ENCODE results near the gene MAP2K6. TPM values are rescaled to one million over a fixed set of nuclear protein-coding genes. Genes with fewer than 3 reads are reported as not detected.

MAP2K6 gene
- total RNA-seq, 2 donors from 2014 or later: 5.4 to 14.1 TPM

- Histone ChIP-seq H3K27ac (no peak overlapping the region), H3K9me3 (no peaks in the 10 kb centered on the region), H3K36me3 (no peaks in the 10 kb centered on the region), H3K4me3 (no peak overlapping the region), H3K27me3 (replicated peaks; ENCODE audit: insufficient read depth) (no peaks in the 10 kb centered on the region), H3K4me1 (replicated peaks) (no peaks in the 10 kb centered on the region)
- no peak for DNase-seq (ENCODE audit: low spot score)
- no peak for TF ChIP-seq POLR2AphosphoS5 (IDR thresholded peaks at IDR 0.05)
- no peak for TF ChIP-seq POLR2A (IDR thresholded peaks at IDR 0.05)
- no peak for TF ChIP-seq CTCF (IDR thresholded peaks at IDR 0.05)
- intact Hi-C loops (cut with DNase I): loop anchor here (5.0 to 10.0 kb wide), 3 partner anchors 577 to 1059 kb away; no protein-coding TSS in a partner anchor
- WGBS: 89% methylated on average over 7 of the region's 7 CpGs
These were observed 150.9 kb downstream of the MAP2K6 start for GRCh38 chr17:69565447-69565846.

- TF ChIP-seq POLR2A (IDR thresholded peaks at IDR 0.05) (no peak), CTCF (IDR thresholded peaks at IDR 0.05) (no peak), POLR2AphosphoS5 (IDR thresholded peaks at IDR 0.05) (no peak)
- Histone ChIP-seq H3K27ac (no peak overlapping the region), H3K4me1 (replicated peaks) (no peaks in the 10 kb centered on the region), H3K4me3 (no peak overlapping the region), H3K9me3 (no peaks in the 10 kb centered on the region), H3K36me3 (no peaks in the 10 kb centered on the region), H3K27me3 (replicated peaks; ENCODE audit: insufficient read depth) (no peaks in the 10 kb centered on the region)
- 25% methylated on average over 4 of the region's 4 CpGs for WGBS
- intact Hi-C loops (cut with DNase I): loop anchor here (5.0 to 10.0 kb wide), 3 partner anchors 575 to 1058 kb away; no protein-coding TSS in a partner anchor
- no peak for DNase-seq (ENCODE audit: low spot score)
These were observed 152.6 kb downstream of the MAP2K6 start for GRCh38 chr17:69567130-69567529.

- Histone ChIP-seq H3K4me3 (no peak overlapping the region), H3K27me3 (replicated peaks; ENCODE audit: insufficient read depth) (no peaks in the 10 kb centered on the region), H3K9me3 (no peaks in the 10 kb centered on the region), H3K36me3 (no peaks in the 10 kb centered on the region), H3K27ac (no peak overlapping the region), H3K4me1 (replicated peaks) (no peaks in the 10 kb centered on the region)
- TF ChIP-seq POLR2A (IDR thresholded peaks at IDR 0.05): no peak
- TF ChIP-seq POLR2AphosphoS5 (IDR thresholded peaks at IDR 0.05): no peak
- no peak for TF ChIP-seq CTCF (IDR thresholded peaks at IDR 0.05)
- no peak for DNase-seq (ENCODE audit: low spot score)
- intact Hi-C loops (cut with DNase I): loop anchor here (5.0 kb wide), 1 partner anchor 35 kb away; no protein-coding TSS in a partner anchor
- 82% methylated on average over 3 of the region's 3 CpGs for WGBS
These were observed 158.2 kb downstream of the MAP2K6 start for GRCh38 chr17:69572747-69573146.

- WGBS: 95% methylated on average over 2 of the region's 2 CpGs
- H3K27ac ChIP-seq: no peak overlapping the region
- intact Hi-C loops (cut with DNase I): loop anchor here (5.0 kb wide), 1 partner anchor 34 kb away; no protein-coding TSS in a partner anchor
- no peaks in the 10 kb centered on the region for H3K9me3 ChIP-seq
- no peaks in the 10 kb centered on the region for H3K27me3 ChIP-seq (replicated peaks; ENCODE audit: insufficient read depth)
- H3K4me1 ChIP-seq (replicated peaks): no peaks in the 10 kb centered on the region
- TF ChIP-seq POLR2A (IDR thresholded peaks at IDR 0.05) (no peak), CTCF (IDR thresholded peaks at IDR 0.05) (no peak), POLR2AphosphoS5 (IDR thresholded peaks at IDR 0.05) (no peak)
- no peaks in the 10 kb centered on the region for H3K36me3 ChIP-seq
- no peak overlapping the region for H3K4me3 ChIP-seq
- DNase-seq (ENCODE audit: low spot score): no peak
These were observed 158.9 kb downstream of the MAP2K6 start for GRCh38 chr17:69573396-69573795.
